IPS-NIHi7 (cell line): ENCODE measurements around the gene SAMD4A.
A peak's percentile ranks its signal among the peaks of the same experiment; 100 is the strongest.

Experiments used
- DNase-seq: peaks from one replicate; pipeline ENCODE4 v3.0.0; 2012; ENCODE audit warnings: mixed read lengths; ENCODE audit errors: extremely low spot score

SAMD4A gene

GRCh38 chr14:54564868-54565784 lies 1.8 kb upstream of the SAMD4A start:
- peak; percentile 83 for DNase-seq

- DNase-seq = peak; percentile 79
These were observed 1.0 kb upstream of the SAMD4A start for GRCh38 chr14:54565785-54566409.

GRCh38 chr14:54567224-54567638 lies 303 bp downstream of the SAMD4A start:
- DNase-seq = peak; percentile 41

GRCh38 chr14:54567639-54568561 lies 972 bp downstream of the SAMD4A start:
- DNase-seq = peak; percentile 41

- no peak for DNase-seq
These were observed 2.1 kb downstream of the SAMD4A start for GRCh38 chr14:54568821-54569595.

GRCh38 chr14:54570047-54570446 lies 3.1 kb downstream of the SAMD4A start:
- DNase-seq = no peak

GRCh38 chr14:54570631-54571415 lies 3.9 kb downstream of the SAMD4A start:
- DNase-seq = no peak

- peak; percentile 56 for DNase-seq
These were observed 5.4 kb downstream of the SAMD4A start for GRCh38 chr14:54572316-54572715.

GRCh38 chr14:54574528-54574927 lies 7.6 kb downstream of the SAMD4A start:
- DNase-seq = no peak

GRCh38 chr14:54577494-54577893 lies 10.6 kb downstream of the SAMD4A start:
- no peak for DNase-seq

GRCh38 chr14:54577977-54578376 lies 11.0 kb downstream of the SAMD4A start:
- no peak for DNase-seq

- DNase-seq = no peak
These were observed 12.7 kb downstream of the SAMD4A start for GRCh38 chr14:54579621-54580020.

GRCh38 chr14:54580933-54581332 lies 14.0 kb downstream of the SAMD4A start:
- DNase-seq = no peak

GRCh38 chr14:54582334-54582733 lies 15.4 kb downstream of the SAMD4A start:
- no peak for DNase-seq

- no peak for DNase-seq
These were observed 17.2 kb downstream of the SAMD4A start for GRCh38 chr14:54584097-54584496.

- no peak for DNase-seq
These were observed 18.3 kb downstream of the SAMD4A start for GRCh38 chr14:54585214-54585613.

GRCh38 chr14:54589076-54589475 lies 22.1 kb downstream of the SAMD4A start:
- DNase-seq = no peak

GRCh38 chr14:54589843-54590242 lies 22.9 kb downstream of the SAMD4A start:
- DNase-seq = no peak

GRCh38 chr14:54590481-54590880 lies 23.6 kb downstream of the SAMD4A start:
- DNase-seq = no peak

- DNase-seq = no peak
These were observed 24.5 kb downstream of the SAMD4A start for GRCh38 chr14:54591461-54591860.
